ENCODE data around the gene ZNF827. TPM values are rescaled to one million over a fixed set of nuclear protein-coding genes. Genes with fewer than 3 reads are reported as not detected.

Gene ZNF827
- total RNA-seq, 4 donors from 2014 or later, result 2.6 to 17.9 (median 3.7) TPM

DNA sequence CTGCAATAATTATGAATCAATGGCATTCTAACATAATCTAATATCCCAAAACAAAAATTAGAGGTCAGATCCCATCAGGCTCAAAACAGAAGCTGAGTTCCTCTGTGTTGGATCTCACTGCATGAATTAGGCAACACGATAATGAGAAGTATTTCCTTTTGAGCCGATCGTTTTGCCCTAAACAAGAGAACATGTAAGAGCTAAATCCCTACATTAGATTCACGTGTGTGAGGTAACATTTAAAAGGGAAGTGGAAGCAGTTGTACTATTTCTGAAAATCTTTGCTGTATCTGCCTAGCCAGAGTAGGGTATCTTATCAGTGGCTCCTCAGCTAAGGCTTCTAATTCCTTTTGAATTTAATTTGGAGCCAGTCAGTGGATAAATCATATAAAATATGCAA is 143.1 kb downstream of the ZNF827 start:
- TF ChIP-seq POLR2A (IDR thresholded peaks at IDR 0.05), result no peak
- TF ChIP-seq, protein P1, sequence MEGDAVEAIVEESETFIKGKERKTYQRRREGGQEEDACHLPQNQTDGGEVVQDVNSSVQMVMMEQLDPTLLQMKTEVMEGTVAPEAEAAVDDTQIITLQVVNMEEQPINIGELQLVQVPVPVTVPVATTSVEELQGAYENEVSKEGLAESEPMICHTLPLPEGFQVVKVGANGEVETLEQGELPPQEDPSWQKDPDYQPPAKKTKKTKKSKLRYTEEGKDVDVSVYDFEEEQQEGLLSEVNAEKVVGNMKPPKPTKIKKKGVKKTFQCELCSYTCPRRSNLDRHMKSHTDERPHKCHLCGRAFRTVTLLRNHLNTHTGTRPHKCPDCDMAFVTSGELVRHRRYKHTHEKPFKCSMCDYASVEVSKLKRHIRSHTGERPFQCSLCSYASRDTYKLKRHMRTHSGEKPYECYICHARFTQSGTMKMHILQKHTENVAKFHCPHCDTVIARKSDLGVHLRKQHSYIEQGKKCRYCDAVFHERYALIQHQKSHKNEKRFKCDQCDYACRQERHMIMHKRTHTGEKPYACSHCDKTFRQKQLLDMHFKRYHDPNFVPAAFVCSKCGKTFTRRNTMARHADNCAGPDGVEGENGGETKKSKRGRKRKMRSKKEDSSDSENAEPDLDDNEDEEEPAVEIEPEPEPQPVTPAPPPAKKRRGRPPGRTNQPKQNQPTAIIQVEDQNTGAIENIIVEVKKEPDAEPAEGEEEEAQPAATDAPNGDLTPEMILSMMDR (IDR thresholded peaks at IDR 0.05), result no peak
- intact Hi-C loops (cut with DNase I; ENCODE audit: low total_unique reads), result no loop called here
- WGBS, 2 donors, result 69 to 80% methylated on average over 4 of the region's 4 CpGs
- no peak for DNase-seq (ENCODE audit: low spot score in 2 of 2)
- H3K4me3 ChIP-seq (ENCODE audit: low read depth, poor library complexity, severe bottlenecking), result no peak overlapping the region

DNA sequence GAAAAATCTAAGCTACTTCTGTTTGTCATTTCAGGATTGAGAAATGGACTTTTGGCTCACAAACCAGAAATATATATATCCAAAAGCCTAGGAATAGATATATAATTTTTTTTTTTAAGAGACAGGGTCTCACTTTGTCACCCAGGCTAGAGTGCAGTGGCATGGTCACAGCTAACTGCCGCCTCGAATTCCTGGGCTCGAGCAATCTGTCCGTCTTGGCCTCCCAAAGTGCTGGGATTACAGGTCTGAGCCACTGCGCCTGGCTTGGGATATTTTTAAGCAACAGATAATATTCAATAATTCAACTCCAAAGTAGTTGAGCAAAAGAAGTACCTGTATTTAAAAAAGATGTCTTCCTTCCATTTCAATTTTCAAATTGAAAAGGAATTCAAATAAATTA is 146.2 kb downstream of the ZNF827 start:
- no peak overlapping the region for H3K4me3 ChIP-seq (ENCODE audit: low read depth, poor library complexity, severe bottlenecking)
- 97 to 98% methylated on average over 5 of the region's 5 CpGs for WGBS, 2 donors
- TF ChIP-seq, protein P1 (IDR thresholded peaks at IDR 0.05), result no peak
- TF ChIP-seq POLR2A (IDR thresholded peaks at IDR 0.05), result no peak
- intact Hi-C loops (cut with DNase I; ENCODE audit: low total_unique reads), result no loop called here
- DNase-seq (ENCODE audit: low spot score in 2 of 2), result no peak

DNA sequence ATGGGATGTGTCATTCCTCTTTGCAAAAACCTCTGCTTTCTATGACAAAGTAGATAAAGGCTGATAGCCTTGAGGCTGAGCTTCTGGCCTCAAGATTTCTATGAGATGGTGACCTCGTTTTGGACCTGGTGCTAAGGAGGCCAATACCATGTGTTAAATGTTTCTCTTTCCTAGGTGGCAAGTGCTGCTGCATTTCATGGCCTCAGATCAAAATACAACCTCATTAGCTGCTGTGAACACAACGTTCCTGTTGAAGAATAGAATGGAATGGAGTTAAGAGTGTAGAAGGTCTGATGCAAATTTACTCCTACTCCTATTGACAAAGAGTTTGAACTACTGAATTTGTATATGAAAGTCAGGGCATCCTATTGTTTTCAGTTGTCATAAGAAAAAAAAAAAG is 146.6 kb downstream of the ZNF827 start:
- H3K4me3 ChIP-seq (ENCODE audit: low read depth, poor library complexity, severe bottlenecking), result no peak overlapping the region
- DNase-seq (ENCODE audit: low spot score in 2 of 2), result no peak
- WGBS, 2 donors, result 47 to 52% methylated on average over 2 of the region's 2 CpGs
- intact Hi-C loops (cut with DNase I; ENCODE audit: low total_unique reads), result no loop called here
- TF ChIP-seq POLR2A (IDR thresholded peaks at IDR 0.05), result no peak
- TF ChIP-seq, protein P1 (IDR thresholded peaks at IDR 0.05), result no peak

DNA sequence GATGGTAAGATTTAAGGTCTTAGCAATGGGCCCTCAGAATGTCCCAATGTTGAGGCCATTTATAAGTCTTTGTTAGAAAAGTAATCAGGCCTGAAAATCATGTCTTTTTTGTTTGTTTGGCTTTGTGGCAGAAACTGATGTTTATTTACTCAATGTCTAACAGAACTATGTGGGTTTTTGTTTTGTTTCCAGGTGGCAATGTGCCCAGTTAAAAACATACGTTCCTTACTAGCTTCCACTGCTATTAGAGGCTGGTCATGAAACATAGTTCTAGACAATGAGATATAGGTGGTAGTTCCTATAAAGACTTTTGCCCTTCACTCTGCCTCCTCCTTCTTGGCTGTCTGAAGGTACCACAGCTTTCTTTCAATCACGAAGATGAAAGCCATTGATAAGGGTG is 149.9 kb downstream of the ZNF827 start:
- no peak for TF ChIP-seq POLR2A (IDR thresholded peaks at IDR 0.05)
- TF ChIP-seq, protein P1 (IDR thresholded peaks at IDR 0.05), result no peak
- no peak for DNase-seq (ENCODE audit: low spot score in 2 of 2)
- H3K4me3 ChIP-seq (ENCODE audit: low read depth, poor library complexity, severe bottlenecking), result no peak overlapping the region
- 58 to 63% methylated on average over 2 of the region's 2 CpGs for WGBS, 2 donors
- intact Hi-C loops (cut with DNase I; ENCODE audit: low total_unique reads), result no loop called here

DNA sequence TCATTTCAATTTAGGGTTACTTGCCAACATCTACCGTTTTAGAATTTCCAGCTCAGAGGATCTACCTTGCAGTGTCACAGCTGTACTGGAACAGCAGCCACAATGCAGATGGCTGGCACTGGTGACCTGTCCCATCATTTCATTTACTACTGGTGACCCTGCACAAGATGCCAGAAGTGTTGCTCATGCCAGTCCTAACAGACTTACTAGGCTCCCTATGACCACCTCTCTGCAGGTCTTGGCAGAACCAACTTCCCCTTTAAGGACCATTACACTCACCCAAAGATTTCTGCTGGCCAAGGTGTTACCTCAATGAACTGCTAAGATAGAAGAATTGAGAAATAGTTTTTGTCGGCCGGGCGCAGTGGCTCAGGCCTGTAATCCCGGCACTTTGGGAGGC is 151.8 kb downstream of the ZNF827 start:
- H3K4me3 ChIP-seq (ENCODE audit: low read depth, poor library complexity, severe bottlenecking), result no peak overlapping the region
- intact Hi-C loops (cut with DNase I; ENCODE audit: low total_unique reads), result no loop called here
- 86 to 90% methylated on average over 5 of the region's 5 CpGs for WGBS, 2 donors
- DNase-seq (ENCODE audit: low spot score in 2 of 2), result no peak
- no peak for TF ChIP-seq POLR2A (IDR thresholded peaks at IDR 0.05)
- TF ChIP-seq, protein P1 (IDR thresholded peaks at IDR 0.05), result no peak

DNA sequence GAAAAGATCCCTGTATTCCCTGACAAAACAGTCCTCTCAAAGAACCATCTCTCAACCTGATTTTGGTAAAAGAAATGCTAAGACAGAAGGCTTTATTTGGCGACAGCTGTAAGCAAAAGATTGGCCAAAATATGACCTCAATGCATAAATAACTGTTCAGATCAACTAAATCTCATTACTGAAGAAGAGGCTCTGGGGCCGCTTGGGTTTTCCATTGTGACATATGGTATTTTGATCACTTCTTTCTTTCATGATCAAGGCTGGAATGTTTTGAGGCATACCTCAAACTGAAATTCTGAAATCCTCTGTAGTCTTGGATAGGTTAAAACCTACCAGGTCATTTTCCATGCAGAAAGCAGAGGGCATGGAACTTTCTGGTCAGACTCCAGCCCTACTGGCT is 152.4 kb downstream of the ZNF827 start:
- intact Hi-C loops (cut with DNase I; ENCODE audit: low total_unique reads), result no loop called here
- 70 to 74% methylated on average over 2 of the region's 2 CpGs for WGBS, 2 donors
- DNase-seq (ENCODE audit: low spot score in 2 of 2), result no peak
- no peak overlapping the region for H3K4me3 ChIP-seq (ENCODE audit: low read depth, poor library complexity, severe bottlenecking)
- TF ChIP-seq, protein P1 (IDR thresholded peaks at IDR 0.05), result no peak
- no peak for TF ChIP-seq POLR2A (IDR thresholded peaks at IDR 0.05)

All from lower leg skin (tissue), 4 donors.